HFFc6 (cell line): ENCODE measurements around the gene MYH8. TPM values are rescaled to one million over a fixed set of nuclear protein-coding genes. Genes with fewer than 3 reads are reported as not detected.

ENCODE experiments used
- DNase-seq: peaks from one replicate; pipeline ENCODE4 v3.0.0-alpha.2; 2018
- H3K27ac Mint-ChIP-seq: 2 replicates; pipeline ENCODE4 v1.8.0; 2020; ENCODE audit warnings: mild to moderate bottlenecking, mixed read lengths
- H3K27me3 Mint-ChIP-seq: 2 replicates; pipeline ENCODE4 v1.8.0; 2021; ENCODE audit warnings: mild to moderate bottlenecking, moderate library complexity, mixed read lengths; ENCODE audit not compliant: insufficient read depth
- H3K36me3 Mint-ChIP-seq: 2 replicates; pipeline ENCODE4 v1.8.0; 2021; ENCODE audit warnings: low read depth, mixed read lengths
- H3K4me1 Mint-ChIP-seq: 2 replicates; pipeline ENCODE4 v1.8.0; 2020; ENCODE audit warnings: low read depth, mixed read lengths
- H3K4me3 Mint-ChIP-seq: 2 replicates; pipeline ENCODE4 v1.8.0; 2020; ENCODE audit warnings: mild to moderate bottlenecking, moderate library complexity, mixed read lengths
- H3K9me3 Mint-ChIP-seq: 2 replicates; pipeline ENCODE4 v1.8.0; 2020; ENCODE audit warnings: mild to moderate bottlenecking, mixed read lengths
- long read RNA-seq: library from polyadenylated mRNA; unstranded; transcript quantifications from one replicate; pipeline ENCODE4 v2.0.0, GENCODE V29; 2019
- total RNA-seq, 6 experiments: library from RNA; stranded (reverse); fragmentation: NEBNext Ultra II Directional; extraction: Animal tissue kit (Norgen Biotek cat#: 25700); gene quantifications; 2 replicates in 1 of 6; 3 replicates in 5 of 6; pipeline ENCODE4 v1.2.3, GENCODE V29; 2021
- TF ChIP-seq, protein P1 (sequence below): fragments of 200-600 bp; sonication (generic); IDR thresholded peaks from 2 replicates; pipeline ENCODE4 v1.5.0; 2021; ENCODE audit warnings: antibody characterized with exemption, mild to moderate bottlenecking

Gene MYH8
- total RNA-seq: not detected
- long read RNA-seq: 0 reads

DNA sequence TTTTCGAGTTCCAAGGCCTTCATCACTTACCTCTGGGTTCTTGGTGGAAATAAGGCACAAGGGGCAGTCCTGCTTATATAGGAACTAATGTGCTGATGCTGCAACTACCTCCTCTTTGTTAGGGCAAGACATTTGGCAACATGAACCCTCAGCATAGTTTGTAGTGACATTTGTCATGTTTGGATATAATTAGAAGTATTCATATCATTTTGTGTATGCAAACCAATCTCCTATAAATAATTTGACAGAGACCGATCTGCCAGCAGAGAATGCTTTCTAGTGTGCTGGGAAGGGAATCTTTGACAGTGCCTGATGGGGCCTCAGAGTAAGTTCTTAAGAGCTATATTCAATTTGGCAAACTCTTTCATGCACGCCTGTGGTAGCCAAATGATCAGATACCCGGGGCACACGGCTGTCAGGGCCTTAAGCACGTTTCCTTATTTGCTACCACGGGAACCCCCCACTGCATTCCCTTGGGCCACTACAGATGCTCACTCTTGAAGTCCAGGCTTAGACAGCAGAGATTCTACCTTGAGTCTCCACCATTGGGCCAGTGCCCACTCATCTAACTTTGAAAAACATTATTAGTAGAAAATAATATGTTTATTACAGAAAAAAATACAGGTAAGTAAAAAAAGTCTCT is at the start of gene MYH8:
TSS of gene MYH8 (minus strand) at position 51 of the 643 bp plus-strand sequence. CDS start 1,723 bp downstream, outside the sequence.
- DNase-seq: no peak
- no peak within 1 kb of the TSS for H3K27ac Mint-ChIP-seq
- H3K4me3 Mint-ChIP-seq: no peak within 1 kb of the TSS
- TF ChIP-seq, protein P1, sequence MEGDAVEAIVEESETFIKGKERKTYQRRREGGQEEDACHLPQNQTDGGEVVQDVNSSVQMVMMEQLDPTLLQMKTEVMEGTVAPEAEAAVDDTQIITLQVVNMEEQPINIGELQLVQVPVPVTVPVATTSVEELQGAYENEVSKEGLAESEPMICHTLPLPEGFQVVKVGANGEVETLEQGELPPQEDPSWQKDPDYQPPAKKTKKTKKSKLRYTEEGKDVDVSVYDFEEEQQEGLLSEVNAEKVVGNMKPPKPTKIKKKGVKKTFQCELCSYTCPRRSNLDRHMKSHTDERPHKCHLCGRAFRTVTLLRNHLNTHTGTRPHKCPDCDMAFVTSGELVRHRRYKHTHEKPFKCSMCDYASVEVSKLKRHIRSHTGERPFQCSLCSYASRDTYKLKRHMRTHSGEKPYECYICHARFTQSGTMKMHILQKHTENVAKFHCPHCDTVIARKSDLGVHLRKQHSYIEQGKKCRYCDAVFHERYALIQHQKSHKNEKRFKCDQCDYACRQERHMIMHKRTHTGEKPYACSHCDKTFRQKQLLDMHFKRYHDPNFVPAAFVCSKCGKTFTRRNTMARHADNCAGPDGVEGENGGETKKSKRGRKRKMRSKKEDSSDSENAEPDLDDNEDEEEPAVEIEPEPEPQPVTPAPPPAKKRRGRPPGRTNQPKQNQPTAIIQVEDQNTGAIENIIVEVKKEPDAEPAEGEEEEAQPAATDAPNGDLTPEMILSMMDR: no peak
- H3K9me3 Mint-ChIP-seq: no peaks in the 10 kb centered on the region; the same call in 1 of the 2 replicates
- H3K4me1 Mint-ChIP-seq: no peaks in the 10 kb centered on the region
- no peaks in the 10 kb centered on the region for H3K27me3 Mint-ChIP-seq
- H3K36me3 Mint-ChIP-seq: no peaks in the 10 kb centered on the region

DNA sequence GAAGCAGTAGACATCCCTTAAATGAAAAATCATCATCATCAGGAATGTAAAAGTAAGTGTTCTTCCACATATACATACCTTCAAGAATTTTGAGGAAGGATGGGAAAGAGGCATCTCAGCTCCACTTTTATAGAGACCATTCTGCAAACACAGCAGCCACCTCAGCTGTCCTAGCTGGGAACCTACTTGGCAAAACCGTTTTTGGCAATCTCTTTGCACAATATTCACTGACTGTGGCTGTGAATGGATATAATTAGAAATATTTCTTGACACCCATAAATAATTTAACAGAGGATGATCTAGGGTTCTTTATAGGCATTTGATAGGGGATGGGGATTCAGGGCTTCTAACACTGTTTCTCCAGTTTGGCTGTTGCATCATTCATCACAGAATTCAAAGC is 47.7 kb upstream of the MYH8 start, which contains the start of gene MYH4:
TSS of gene MYH4 (minus strand) at position 101 of the 400 bp plus-strand sequence. CDS start 2,814 bp downstream, outside the sequence.
- H3K4me1 Mint-ChIP-seq: no peaks in the 10 kb centered on the region
- no peak for DNase-seq
- TF ChIP-seq, protein P1: no peak
- H3K4me3 Mint-ChIP-seq: no peak within 1 kb of the TSS
- H3K27me3 Mint-ChIP-seq: no peaks in the 10 kb centered on the region; the same call in 1 of the 2 replicates
- no peaks in the 10 kb centered on the region for H3K36me3 Mint-ChIP-seq
- H3K27ac Mint-ChIP-seq: no peak within 1 kb of the TSS
- H3K9me3 Mint-ChIP-seq: peaks cover 23% of the 10 kb centered on the region

DNA sequence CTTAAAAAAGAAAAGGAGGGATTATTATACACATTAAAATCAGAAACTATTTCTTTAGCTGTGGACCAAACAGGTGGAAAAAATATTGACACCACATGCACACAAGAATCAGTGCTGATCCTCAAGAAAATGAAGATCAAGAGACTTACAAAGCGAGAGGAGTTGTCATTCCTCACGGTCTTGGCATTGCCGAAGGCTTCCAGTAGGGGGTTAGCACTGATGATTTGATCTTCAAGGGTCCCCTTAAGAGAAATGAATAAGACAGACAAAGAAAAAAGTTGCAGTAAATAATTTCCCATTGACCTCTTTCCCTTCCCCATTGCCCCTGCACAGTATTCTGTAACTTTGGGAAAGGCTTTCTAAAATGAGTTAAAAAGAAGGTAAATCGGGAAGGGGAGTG is 41.7 kb upstream of the MYH8 start:
- Mint-ChIP-seq H3K4me1 (no peaks in the 10 kb centered on the region), H3K27ac (no peak overlapping the region), H3K9me3 (peaks cover 39% of the 10 kb centered on the region), H3K36me3 (no peaks in the 10 kb centered on the region), H3K4me3 (no peak overlapping the region), H3K27me3 (no peaks in the 10 kb centered on the region; the same call in 1 of the 2 replicates)
- TF ChIP-seq, protein P1: no peak
- no peak for DNase-seq

DNA sequence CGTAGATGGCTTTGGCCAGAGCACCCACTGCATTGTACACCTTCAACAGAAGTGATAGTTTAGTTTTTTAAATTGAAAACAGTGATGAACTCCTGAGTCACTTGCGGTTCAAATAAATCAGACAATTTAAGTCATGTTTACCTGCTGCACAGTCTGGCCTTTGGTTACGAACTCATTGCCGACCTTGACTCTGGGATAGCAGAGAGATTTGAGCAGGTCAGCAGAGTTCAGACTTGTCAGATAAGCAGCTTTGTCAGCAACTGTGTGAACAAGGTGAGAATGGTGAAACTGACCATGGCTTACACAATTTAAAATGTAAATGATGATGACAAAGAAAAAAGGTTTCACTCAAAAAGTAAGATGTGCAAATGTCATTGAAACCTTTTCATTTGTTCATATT is 38.3 kb upstream of the MYH8 start:
- TF ChIP-seq, protein P1: no peak
- Mint-ChIP-seq H3K27ac (no peak overlapping the region), H3K9me3 (peaks cover 24% of the 10 kb centered on the region), H3K27me3 (no peaks in the 10 kb centered on the region; the same call in 1 of the 2 replicates), H3K4me3 (no peak overlapping the region), H3K4me1 (no peaks in the 10 kb centered on the region), H3K36me3 (no peaks in the 10 kb centered on the region)
- DNase-seq: no peak

DNA sequence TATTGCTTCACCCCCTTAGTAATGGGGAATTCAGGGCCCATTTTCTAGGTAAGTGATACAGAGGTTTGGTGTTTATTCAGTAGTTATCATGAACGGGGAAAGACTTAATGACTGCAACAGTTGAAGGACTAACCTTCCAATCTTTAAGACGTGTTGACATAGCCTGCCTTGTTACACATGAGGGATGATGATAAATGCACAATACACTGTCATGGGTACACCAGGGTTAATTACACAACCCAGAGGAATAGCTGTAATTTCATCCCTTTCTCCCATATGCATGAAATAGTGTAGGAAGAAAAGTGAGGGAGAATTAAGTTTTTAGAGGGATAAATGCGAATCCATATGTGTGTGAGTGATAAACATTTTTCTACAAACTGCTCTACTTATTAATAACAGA is 37.0 kb upstream of the MYH8 start:
- TF ChIP-seq, protein P1: no peak
- Mint-ChIP-seq H3K27me3 (no peaks in the 10 kb centered on the region; the same call in 1 of the 2 replicates), H3K36me3 (no peaks in the 10 kb centered on the region), H3K9me3 (peaks cover 14% of the 10 kb centered on the region), H3K4me1 (no peaks in the 10 kb centered on the region), H3K4me3 (no peak overlapping the region), H3K27ac (no peak overlapping the region)
- DNase-seq: no peak
